Gastroesophageal sphincter (tissue), 4 donors: ENCODE results near the gene ENTREP3. TPM values are rescaled to one million over a fixed set of nuclear protein-coding genes. Genes with fewer than 3 reads are reported as not detected.

Experiments
- ATAC-seq: fragments of 150-250 bp; one replicate; pipeline ENCODE4 v1.9.1; 2016; ENCODE audit warnings: mild to moderate bottlenecking, moderate library complexity
- H3K27ac ChIP-seq, 4 donors: fragments of 200-600 bp; sonication (generic) in 3 of 4; 1 replicate in 3 of 4; 2 replicates in 1 of 4; pipeline ENCODE4 v1.5.1; 2016 to 2019
- H3K27me3 ChIP-seq: fragments of 200-600 bp; sonication (generic); one replicate; pipeline ENCODE4 v1.5.1; 2019
- H3K36me3 ChIP-seq, 2 donors: fragments of 200-600 bp; sonication (generic); one replicate each; pipeline ENCODE4 v1.5.1; 2019; ENCODE audit warnings: control low read depth in 1 of 2
- H3K4me1 ChIP-seq, 3 donors: fragments of 200-600 bp; sonication (generic); 1 replicate in 2 of 3; 2 replicates in 1 of 3; pipeline ENCODE4 v1.5.1; 2016 to 2019; ENCODE audit warnings: control low read depth in 2 of 3
- H3K4me3 ChIP-seq, 2 donors: fragments of 200-600 bp; sonication (generic); one replicate each; pipeline ENCODE4 v1.5.1; 2019; ENCODE audit warnings: mild to moderate bottlenecking in 1 of 2, moderate library complexity in 1 of 2
- H3K9me3 ChIP-seq, 3 donors: fragments of 200-600 bp; sonication (generic); one replicate each; pipeline ENCODE4 v1.5.1; 2017 to 2019; ENCODE audit warnings: control low read depth in 2 of 3
- CTCF ChIP-seq, 4 experiments: fragments of 200-600 bp in 2 of 4; fragments of 450-650 bp in 2 of 4; sonication (generic) in 1 of 4; IDR thresholded peaks; one replicate each; pipeline ENCODE4 v1.5.1; 2017 to 2019; ENCODE audit warnings: antibody characterized with exemption in 4 of 4, mild to moderate bottlenecking in 2 of 4, moderate library complexity in 2 of 4
- EP300 ChIP-seq: sonication (generic); formaldehyde crosslinking; IDR thresholded peaks from one replicate; pipeline ENCODE4 v1.6.1; 2017; ENCODE audit warnings: antibody characterized with exemption, mild to moderate bottlenecking
- POLR2A ChIP-seq, 2 donors: fragments of 450-650 bp; IDR thresholded peaks; one replicate each; pipeline ENCODE4 v1.6.1; 2017; ENCODE audit warnings: antibody characterized with exemption in 2 of 2, mild to moderate bottlenecking in 2 of 2, moderate library complexity in 1 of 2
- POLR2AphosphoS5 ChIP-seq: sonication (generic); formaldehyde crosslinking; IDR thresholded peaks from one replicate; pipeline ENCODE4 v1.6.1; 2017; ENCODE audit warnings: antibody characterized with exemption
- WGBS, 2 donors: methylation state at CpG; one replicate each; pipeline ENCODE4 v1.1.5; 2018; ENCODE audit warnings: low coverage in 1 of 2; 5-methylcytosine and 5-hydroxymethylcytosine counted together
- total RNA-seq, 4 donors: library from RNA; depleted of rRNA; stranded (reverse); fragments of >200 nt; gene quantifications; one replicate each; pipeline ENCODE4 v1.1.0, GENCODE V29; 2016

ENTREP3 gene
- total RNA-seq, 4 donors from 2014 or later, result 11.4 to 35.3 (median 22.1) TPM

- 45 to 49% methylated on average over 6 to 9 of the region's 10 CpGs for WGBS, 2 donors
- Histone ChIP-seq H3K27ac (no peak overlapping the region), H3K4me1 (peaks cover 0 to 29% (median 17%) of the 10 kb centered on the region in 3 donors), H3K36me3 (peaks cover 0 to 6% of the 10 kb centered on the region in 2 donors), H3K9me3 (no peaks in the 10 kb centered on the region), H3K27me3 (no peaks in the 10 kb centered on the region), H3K4me3 (peak overlapping the region in 1 of 2 donors; percentile 78)
- no peak for ATAC-seq
- TF ChIP-seq POLR2A (IDR thresholded peaks at IDR 0.05) (no peak), CTCF (IDR thresholded peaks at IDR 0.05) (no peak), EP300 (no peak), POLR2AphosphoS5 (no peak)
These were observed 23.4 kb upstream of the ENTREP3 start for GRCh38 chr1:155278689-155279160.

GRCh38 chr1:155277902-155278688, 22.8 kb upstream of the ENTREP3 start:
- peak; percentile 1 for ATAC-seq
- Histone ChIP-seq H3K27me3 (no peaks in the 10 kb centered on the region), H3K36me3 (peaks cover 0 to 6% of the 10 kb centered on the region in 2 donors), H3K4me3 (peak overlapping the region; percentile 55 to 78), H3K27ac (peak overlapping the region in 3 of 4 donors; percentile 80 to 83 (median 81)), H3K4me1 (peaks cover 0 to 31% (median 18%) of the 10 kb centered on the region in 3 donors), H3K9me3 (no peaks in the 10 kb centered on the region)
- TF ChIP-seq POLR2A (IDR thresholded peaks at IDR 0.05) (no peak), CTCF (IDR thresholded peaks at IDR 0.05) (peak in 2 of 4 experiments; percentile 15 to 26), POLR2AphosphoS5 (no peak), EP300 (no peak)
- WGBS, 2 donors, result 0 to 4% methylated on average over 4 to 6 of the region's 29 CpGs

- Histone ChIP-seq H3K4me1 (peaks cover 0 to 37% (median 20%) of the 10 kb centered on the region in 3 donors), H3K36me3 (no peaks in the 10 kb centered on the region), H3K4me3 (peak within 1 kb of the TSS; percentile 55 to 78), H3K27me3 (no peaks in the 10 kb centered on the region), H3K9me3 (no peaks in the 10 kb centered on the region), H3K27ac (peak within 1 kb of the TSS; percentile 10 to 83 (median 80))
- ATAC-seq, result peak; percentile 90
- 0% methylated on average over 9 to 18 of the region's 68 CpGs for WGBS, 2 donors
- TF ChIP-seq CTCF (IDR thresholded peaks at IDR 0.05) (peak in 3 of 4 experiments; percentile 54 to 87 (median 72)), EP300 (no peak), POLR2AphosphoS5 (peak; percentile 31)
These were observed 22.0 kb upstream of the ENTREP3 start, which contains the start of gene HCN3 for GRCh38 chr1:155277070-155277901. Gene HCN3, plus strand, starts transcription at chr1:155277463. Its CDS starts 128 bp downstream, at chr1:155277591.

- H3K4me3 ChIP-seq, result peak within 1 kb of the TSS; percentile 91 to 94
- H3K36me3 ChIP-seq, result peaks cover 6 to 27% of the 10 kb centered on the region in 2 donors
- peak within 1 kb of the TSS; percentile 91 to 99 (median 95) for H3K27ac ChIP-seq
- no peaks in the 10 kb centered on the region for H3K27me3 ChIP-seq
- peaks cover 0 to 65% (median 32%) of the 10 kb centered on the region in 3 donors for H3K4me1 ChIP-seq
- H3K9me3 ChIP-seq, result no peaks in the 10 kb centered on the region
- ATAC-seq, result peak; percentile 92
- 46 to 55% methylated on average over 3 to 15 of the region's 61 CpGs for WGBS, 2 donors
- no peak for TF ChIP-seq EP300
- peak in 1 of 4 experiments; percentile 13 for TF ChIP-seq CTCF (IDR thresholded peaks at IDR 0.05)
- TF ChIP-seq POLR2AphosphoS5, result peak; percentile 96
- TF ChIP-seq POLR2A (IDR thresholded peaks at IDR 0.05), result peak; percentile 73 to 75
These were observed 18.3 kb upstream of the ENTREP3 start, which contains the start of gene CLK2 for GRCh38 chr1:155273343-155274245. Gene CLK2, minus strand, starts transcription at chr1:155273504. Its CDS starts 2,527 bp downstream, at chr1:155270977.
